HepG2 (cell line): ENCODE measurements around the gene NHSL1.

Experiments used
- EP300 ChIP-seq, 3 experiments: sonication (generic) in 1 of 3; formaldehyde crosslinking in 1 of 3; IDR thresholded peaks; 2 replicates each; pipeline versions ENCODE4 v1.5.1 to v1.6.1; 2011 to 2020; ENCODE audit warnings: low read depth in 2 of 3, low read length in 2 of 3, borderline replicate concordance in 1 of 3, improper control_type of control experiment in 1 of 3, mild to moderate bottlenecking in 1 of 3, missing genetic modification reagents in 1 of 3, moderate library complexity in 1 of 3
- ZNF737 ChIP-seq: sonication (generic); formaldehyde crosslinking; IDR thresholded peaks from 2 replicates; pipeline ENCODE4 v1.5.0; 2020; ENCODE audit warnings: missing genetic modification reagents, mild to moderate bottlenecking, borderline replicate concordance
- TF ChIP-seq, protein P1 (sequence below): sonication (generic); formaldehyde crosslinking; IDR thresholded peaks from 2 replicates; pipeline ENCODE4 v1.5.0; 2020; ENCODE audit warnings: mild to moderate bottlenecking, missing genetic modification reagents, moderate library complexity
- TF ChIP-seq, protein P2 (sequence below): sonication (generic); formaldehyde crosslinking; IDR thresholded peaks from 2 replicates; pipeline ENCODE4 v1.8.0; 2022; ENCODE audit warnings: missing genetic modification reagents, mild to moderate bottlenecking, borderline replicate concordance

DNA sequence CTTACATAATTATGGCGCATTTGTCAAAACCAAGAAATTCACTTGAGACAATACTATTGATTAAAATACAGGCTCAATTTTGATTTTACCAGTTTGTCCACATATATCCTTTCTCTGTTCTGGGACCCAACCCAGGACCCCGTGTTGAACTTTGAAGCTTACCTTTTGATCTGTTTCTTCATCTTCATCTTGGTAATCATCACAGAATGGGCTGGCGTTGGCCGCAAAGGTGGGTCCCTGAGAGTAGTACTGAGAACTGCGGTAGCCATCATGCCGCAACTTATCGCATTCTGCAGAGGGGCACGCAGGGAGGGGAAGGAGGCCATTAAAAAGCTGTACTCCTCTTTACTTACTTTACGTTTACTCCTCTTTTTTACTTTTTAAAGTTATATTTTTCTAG, 26.1 kb downstream of the NHSL1 start:
- TF ChIP-seq ZNF737 (CRISPR knock-in tag) (no peak), EP300 (IDR thresholded peaks at IDR 0.05; ENCODE audit: low read depth in 2 of 2, low read length in 2 of 2) (no peak), EP300 (CRISPR knock-in tag; IDR thresholded peaks at IDR 0.05; ENCODE audit: borderline replicate concordance) (no peak)
- TF ChIP-seq, protein P1, sequence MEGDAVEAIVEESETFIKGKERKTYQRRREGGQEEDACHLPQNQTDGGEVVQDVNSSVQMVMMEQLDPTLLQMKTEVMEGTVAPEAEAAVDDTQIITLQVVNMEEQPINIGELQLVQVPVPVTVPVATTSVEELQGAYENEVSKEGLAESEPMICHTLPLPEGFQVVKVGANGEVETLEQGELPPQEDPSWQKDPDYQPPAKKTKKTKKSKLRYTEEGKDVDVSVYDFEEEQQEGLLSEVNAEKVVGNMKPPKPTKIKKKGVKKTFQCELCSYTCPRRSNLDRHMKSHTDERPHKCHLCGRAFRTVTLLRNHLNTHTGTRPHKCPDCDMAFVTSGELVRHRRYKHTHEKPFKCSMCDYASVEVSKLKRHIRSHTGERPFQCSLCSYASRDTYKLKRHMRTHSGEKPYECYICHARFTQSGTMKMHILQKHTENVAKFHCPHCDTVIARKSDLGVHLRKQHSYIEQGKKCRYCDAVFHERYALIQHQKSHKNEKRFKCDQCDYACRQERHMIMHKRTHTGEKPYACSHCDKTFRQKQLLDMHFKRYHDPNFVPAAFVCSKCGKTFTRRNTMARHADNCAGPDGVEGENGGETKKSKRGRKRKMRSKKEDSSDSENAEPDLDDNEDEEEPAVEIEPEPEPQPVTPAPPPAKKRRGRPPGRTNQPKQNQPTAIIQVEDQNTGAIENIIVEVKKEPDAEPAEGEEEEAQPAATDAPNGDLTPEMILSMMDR (CRISPR knock-in tag): no peak
- TF ChIP-seq, protein P2, sequence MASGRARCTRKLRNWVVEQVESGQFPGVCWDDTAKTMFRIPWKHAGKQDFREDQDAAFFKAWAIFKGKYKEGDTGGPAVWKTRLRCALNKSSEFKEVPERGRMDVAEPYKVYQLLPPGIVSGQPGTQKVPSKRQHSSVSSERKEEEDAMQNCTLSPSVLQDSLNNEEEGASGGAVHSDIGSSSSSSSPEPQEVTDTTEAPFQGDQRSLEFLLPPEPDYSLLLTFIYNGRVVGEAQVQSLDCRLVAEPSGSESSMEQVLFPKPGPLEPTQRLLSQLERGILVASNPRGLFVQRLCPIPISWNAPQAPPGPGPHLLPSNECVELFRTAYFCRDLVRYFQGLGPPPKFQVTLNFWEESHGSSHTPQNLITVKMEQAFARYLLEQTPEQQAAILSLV: no peak
